Ascending aorta (tissue), 2 donors: ENCODE measurements around the gene HS3ST5. TPM values are rescaled to one million over a fixed set of nuclear protein-coding genes. Genes with fewer than 3 reads are reported as not detected.

Experiments
- DNase-seq, 2 donors: peaks; one replicate each; pipeline ENCODE4 v3.0.0-alpha.2; 2019; ENCODE audit warnings: low spot score in 2 of 2
- H3K27ac ChIP-seq, 2 donors: fragments of 200-600 bp; sonication (generic); one replicate each; pipeline ENCODE4 v1.5.1; 2016 to 2017; ENCODE audit warnings: mild to moderate bottlenecking in 1 of 2
- H3K27me3 ChIP-seq: fragments of 200-600 bp; sonication (generic); one replicate; pipeline ENCODE4 v1.5.1; 2017
- H3K36me3 ChIP-seq, 2 donors: fragments of 200-600 bp; sonication (generic); one replicate each; pipeline ENCODE4 v1.5.1; 2016
- H3K4me1 ChIP-seq, 2 donors: fragments of 200-600 bp; sonication (generic); one replicate each; pipeline ENCODE4 v1.5.1; 2016 to 2017; ENCODE audit warnings: mild to moderate bottlenecking in 1 of 2
- H3K4me3 ChIP-seq, 2 donors: fragments of 200-600 bp; sonication (generic); one replicate each; pipeline ENCODE4 v1.5.1; 2016 to 2017; ENCODE audit warnings: mild to moderate bottlenecking in 1 of 2
- H3K9me3 ChIP-seq, 2 donors: fragments of 200-600 bp; sonication (generic); one replicate each; pipeline ENCODE4 v1.5.1; 2016
- CTCF ChIP-seq, 3 experiments: fragments of 200-600 bp in 2 of 3; fragments of 450-650 bp in 1 of 3; sonication (generic) in 2 of 3; IDR thresholded peaks; one replicate each; pipeline ENCODE4 v1.5.1; 2016 to 2019; ENCODE audit warnings: antibody characterized with exemption in 3 of 3, mild to moderate bottlenecking in 1 of 3, moderate library complexity in 1 of 3
- intact Hi-C: fragments of 100-400 bp; cut with DNase I; formaldehyde crosslinking; loops from one replicate; pipeline ENCODE4 v1.15.1; 2023
- total RNA-seq: library from RNA; depleted of rRNA; stranded (reverse); fragments of >200 nt; gene quantifications from one replicate; pipeline ENCODE4 v1.1.0, GENCODE V29; 2016

Gene HS3ST5
- total RNA-seq, 1 donor from 2014 or later: not detected

DNA sequence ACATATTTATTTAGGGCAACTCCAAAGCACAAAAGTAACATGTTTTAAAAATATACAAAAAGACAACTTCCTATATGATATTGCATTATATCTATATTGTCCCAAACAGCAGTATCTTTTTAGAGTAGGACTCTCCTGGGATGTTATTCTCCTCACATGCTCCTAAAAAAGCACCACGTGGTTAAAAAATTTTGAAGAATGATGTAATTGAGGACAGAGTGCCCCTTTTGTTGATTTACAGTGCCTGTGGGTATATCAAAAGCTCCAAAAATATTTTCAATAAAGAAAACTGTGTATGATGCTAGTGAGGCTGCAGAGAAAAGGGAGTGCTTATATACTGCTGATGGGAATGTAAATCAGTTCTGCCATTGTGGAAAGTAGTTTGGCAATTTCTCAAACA lies 241.6 kb downstream of the HS3ST5 start:
- TF ChIP-seq CTCF (IDR thresholded peaks at IDR 0.05): no peak
- H3K36me3 ChIP-seq: no peaks in the 10 kb centered on the region
- intact Hi-C loops: no loop called here
- no peak overlapping the region for H3K4me3 ChIP-seq
- H3K9me3 ChIP-seq: no peaks in the 10 kb centered on the region
- no peak for DNase-seq
- H3K27me3 ChIP-seq: no peaks in the 10 kb centered on the region
- peaks cover 0 to 2% of the 10 kb centered on the region in 2 donors for H3K4me1 ChIP-seq
- no peak overlapping the region for H3K27ac ChIP-seq

DNA sequence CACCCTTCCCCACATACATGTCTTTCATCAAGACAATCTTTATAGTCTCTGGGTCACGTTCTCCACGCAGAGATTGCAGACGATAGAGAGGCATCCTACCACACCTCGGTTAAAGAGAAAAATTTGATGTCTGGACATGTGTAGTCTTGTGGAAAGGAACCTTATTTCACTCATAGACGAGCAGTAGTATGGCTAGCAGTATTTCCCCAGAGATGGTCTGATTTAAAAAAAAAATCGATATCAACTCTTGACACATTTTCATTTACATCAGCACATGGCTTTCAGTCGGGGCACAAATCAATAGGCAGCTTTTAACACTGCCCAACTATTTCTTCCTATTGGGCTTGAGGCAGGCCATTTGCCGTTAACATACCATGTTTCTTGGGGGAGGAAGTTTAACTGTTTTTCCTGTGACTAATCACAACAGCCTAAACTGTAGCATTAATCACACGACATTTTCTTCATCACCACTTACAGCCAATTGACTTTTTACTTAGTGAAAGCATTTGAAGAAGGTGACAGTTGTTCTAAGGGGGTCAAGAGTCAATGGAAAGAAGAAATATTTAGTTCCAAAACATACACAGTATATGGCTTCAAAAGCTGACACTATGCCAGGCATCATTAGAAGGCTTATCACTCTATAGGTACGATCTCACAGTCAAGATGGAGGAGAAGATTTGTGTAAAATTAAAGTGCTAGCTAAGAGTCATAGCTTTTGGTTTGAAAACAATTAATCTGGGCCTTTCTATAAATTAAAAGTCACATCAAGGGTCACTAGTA lies 242.4 kb downstream of the HS3ST5 start:
- Histone ChIP-seq H3K27me3 (no peaks in the 10 kb centered on the region), H3K36me3 (no peaks in the 10 kb centered on the region), H3K9me3 (no peaks in the 10 kb centered on the region), H3K27ac (no peak overlapping the region), H3K4me3 (no peak overlapping the region), H3K4me1 (peaks cover 0 to 2% of the 10 kb centered on the region in 2 donors)
- intact Hi-C loops: no loop called here
- DNase-seq: no peak
- TF ChIP-seq CTCF (IDR thresholded peaks at IDR 0.05): no peak

GRCh38 chr6:114096561-114097172 lies 246.2 kb downstream of the HS3ST5 start:
- intact Hi-C loops: no loop called here
- no peaks in the 10 kb centered on the region for H3K27me3 ChIP-seq
- no peak overlapping the region for H3K4me3 ChIP-seq
- no peaks in the 10 kb centered on the region for H3K36me3 ChIP-seq
- no peak for DNase-seq
- peaks cover 0 to 2% of the 10 kb centered on the region in 2 donors for H3K4me1 ChIP-seq
- peak; percentile 33 to 65 (median 65) for TF ChIP-seq CTCF (IDR thresholded peaks at IDR 0.05)
- H3K9me3 ChIP-seq: no peaks in the 10 kb centered on the region
- no peak overlapping the region for H3K27ac ChIP-seq

GRCh38 chr6:114092943-114093342 lies 249.9 kb downstream of the HS3ST5 start:
- no peaks in the 10 kb centered on the region for H3K4me1 ChIP-seq
- intact Hi-C loops: no loop called here
- H3K36me3 ChIP-seq: no peaks in the 10 kb centered on the region
- no peak for DNase-seq
- H3K9me3 ChIP-seq: no peaks in the 10 kb centered on the region
- H3K27ac ChIP-seq: no peak overlapping the region
- H3K4me3 ChIP-seq: no peak overlapping the region
- TF ChIP-seq CTCF (IDR thresholded peaks at IDR 0.05): no peak
- H3K27me3 ChIP-seq: no peaks in the 10 kb centered on the region

DNA sequence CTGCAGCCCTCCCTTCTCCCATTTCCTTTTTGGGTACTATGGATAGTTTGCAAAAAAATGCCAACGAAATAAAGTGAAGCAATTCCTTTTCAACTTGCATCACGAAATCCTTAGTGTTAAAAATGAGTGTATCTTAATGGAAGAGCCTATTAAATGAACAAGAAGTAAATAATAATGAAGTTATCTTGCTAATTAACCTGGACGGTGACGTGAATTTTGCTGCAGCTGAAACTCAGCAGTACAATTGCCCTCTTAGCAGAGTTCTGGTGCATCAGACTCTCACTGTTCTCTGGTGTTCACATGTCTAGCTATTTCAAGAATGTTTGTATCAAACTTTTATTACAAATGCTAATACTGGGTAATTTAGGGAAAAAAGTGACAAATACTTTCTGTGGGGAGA lies 252.2 kb downstream of the HS3ST5 start:
- intact Hi-C loops: no loop called here
- no peak for DNase-seq

More for the DNA sequence above, 252.2 kb downstream of the HS3ST5 start:
- H3K9me3 ChIP-seq: no peaks in the 10 kb centered on the region
- no peaks in the 10 kb centered on the region for H3K27me3 ChIP-seq
- no peak overlapping the region for H3K4me3 ChIP-seq
- no peak overlapping the region for H3K27ac ChIP-seq
- H3K36me3 ChIP-seq: no peaks in the 10 kb centered on the region
- H3K4me1 ChIP-seq: no peaks in the 10 kb centered on the region
- TF ChIP-seq CTCF (IDR thresholded peaks at IDR 0.05): no peak
